Endodermal cell (in vitro differentiated cells): ENCODE data around the gene CACNA1F. TPM values are rescaled to one million over a fixed set of nuclear protein-coding genes. Genes with fewer than 3 reads are reported as not detected.

Experiments used
- DNase-seq: peaks from one replicate; pipeline ENCODE4 v3.0.0-alpha.2; 2017
- H3K27ac ChIP-seq: 2 replicates; pipeline ENCODE4 v1.5.1; 2013; ENCODE audit warnings: mild to moderate bottlenecking, low read depth, low read length, moderate library complexity
- H3K27me3 ChIP-seq: 2 replicates; pipeline ENCODE4 v1.6.1; 2013; ENCODE audit warnings: mild to moderate bottlenecking, low read length, moderate library complexity; ENCODE audit not compliant: insufficient read depth, control insufficient read depth, poor library complexity, severe bottlenecking
- H3K36me3 ChIP-seq: 2 replicates; pipeline ENCODE4 v1.7.0; 2013; ENCODE audit warnings: mild to moderate bottlenecking, low read length, moderate library complexity; ENCODE audit not compliant: control insufficient read depth, insufficient read depth
- H3K4me1 ChIP-seq: one replicate; pipeline ENCODE4 v1.7.0; 2013; ENCODE audit warnings: low read length; ENCODE audit not compliant: control insufficient read depth, insufficient read depth
- H3K4me3 ChIP-seq: 2 replicates; pipeline ENCODE4 v1.5.1; 2013; ENCODE audit warnings: mild to moderate bottlenecking, low read length, moderate library complexity
- H3K9ac ChIP-seq: 2 replicates; pipeline ENCODE4 v1.6.1; 2013; ENCODE audit warnings: mild to moderate bottlenecking, low read length, moderate library complexity; ENCODE audit not compliant: poor library complexity, severe bottlenecking; ENCODE audit errors: extremely low read depth
- H3K9me3 ChIP-seq: 2 replicates; pipeline ENCODE4 v1.6.1; 2013; ENCODE audit warnings: mild to moderate bottlenecking, low read length, moderate library complexity; ENCODE audit not compliant: control insufficient read depth
- H3K27ac Mint-ChIP-seq: 2 replicates; pipeline ENCODE4 v1.8.0; 2020; ENCODE audit warnings: mixed read lengths
- H3K27me3 Mint-ChIP-seq: 2 replicates; pipeline ENCODE4 v1.8.0; 2021; ENCODE audit warnings: mild to moderate bottlenecking, mixed read lengths; ENCODE audit not compliant: insufficient read depth
- H3K36me3 Mint-ChIP-seq: 2 replicates; pipeline ENCODE4 v1.8.0; 2020; ENCODE audit warnings: low read depth, mixed read lengths
- H3K4me1 Mint-ChIP-seq: 2 replicates; pipeline ENCODE4 v1.8.0; 2020; ENCODE audit warnings: mixed read lengths
- H3K4me3 Mint-ChIP-seq: 2 replicates; pipeline ENCODE4 v1.8.0; 2020; ENCODE audit warnings: mild to moderate bottlenecking, moderate library complexity, mixed read lengths
- H3K9me3 Mint-ChIP-seq: 2 replicates; pipeline ENCODE4 v1.8.0; 2020; ENCODE audit warnings: mild to moderate bottlenecking, mixed read lengths
- CTCF ChIP-seq: fragments of 200-600 bp; sonication (generic); conservative IDR thresholded peaks from 2 replicates; pipeline ENCODE4 v1.5.0; 2021; ENCODE audit warnings: antibody characterized with exemption, mild to moderate bottlenecking
- WGBS, 2 experiments: methylation state at CpG; one replicate each; pipeline versions ENCODE4 v1.1.5 to v1.1.7; 2013; ENCODE audit warnings: missing lambda C conversion rate in 2 of 2, mixed read lengths in 1 of 2; ENCODE audit not compliant: insufficient coverage in 1 of 2, insufficient read length in 1 of 2; 5-methylcytosine and 5-hydroxymethylcytosine counted together
- total RNA-seq, 2 donors: library from RNA; stranded (reverse); fragmentation: NEBNext Ultra II Directional in 1 of 2; extraction: Animal tissue kit (Norgen Biotek cat#: 25700) in 1 of 2; gene quantifications; 2 replicates in 1 of 2; 3 replicates in 1 of 2; pipeline ENCODE4 v1.2.1, GENCODE V29; 2021

The CACNA1F gene
- total RNA-seq, 2 donors from 2014 or later: 0.42 to 0.70 TPM

DNA sequence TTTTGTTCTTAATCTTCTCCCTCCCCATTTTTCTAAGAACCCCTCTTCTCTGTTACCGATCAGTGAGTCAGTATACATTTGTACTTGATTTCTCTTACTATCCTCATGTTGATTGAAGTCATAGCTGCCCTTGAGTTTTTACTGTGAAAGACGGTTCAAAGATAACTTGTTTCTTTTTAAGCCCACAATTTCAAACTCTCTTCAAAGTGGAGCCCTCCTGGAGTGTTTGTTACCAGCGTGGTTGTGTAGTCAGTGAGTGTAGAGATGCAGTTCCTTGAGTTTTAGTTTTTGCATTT lies 44.3 kb upstream of the CACNA1F start:
- Mint-ChIP-seq H3K4me1 (peaks cover 6% of the 10 kb centered on the region), H3K9me3 (peaks cover 80% of the 10 kb centered on the region), H3K27ac (no peak overlapping the region), H3K27me3 (no peaks in the 10 kb centered on the region), H3K36me3 (no peaks in the 10 kb centered on the region), H3K4me3 (no peak overlapping the region)
- no peak for TF ChIP-seq CTCF
- Histone ChIP-seq H3K9me3 (no peaks in the 10 kb centered on the region), H3K9ac (no peak overlapping the region), H3K4me3 (no peak overlapping the region), H3K4me1 (no peaks in the 10 kb centered on the region), H3K27me3 (no peaks in the 10 kb centered on the region), H3K27ac (no peak overlapping the region), H3K36me3 (no peaks in the 10 kb centered on the region)
- 100% methylated on average over 2 of the region's 3 CpGs; no CpG with 5 or more reads in 1 of the 2 experiments for WGBS, 2 experiments
- no peak for DNase-seq

DNA sequence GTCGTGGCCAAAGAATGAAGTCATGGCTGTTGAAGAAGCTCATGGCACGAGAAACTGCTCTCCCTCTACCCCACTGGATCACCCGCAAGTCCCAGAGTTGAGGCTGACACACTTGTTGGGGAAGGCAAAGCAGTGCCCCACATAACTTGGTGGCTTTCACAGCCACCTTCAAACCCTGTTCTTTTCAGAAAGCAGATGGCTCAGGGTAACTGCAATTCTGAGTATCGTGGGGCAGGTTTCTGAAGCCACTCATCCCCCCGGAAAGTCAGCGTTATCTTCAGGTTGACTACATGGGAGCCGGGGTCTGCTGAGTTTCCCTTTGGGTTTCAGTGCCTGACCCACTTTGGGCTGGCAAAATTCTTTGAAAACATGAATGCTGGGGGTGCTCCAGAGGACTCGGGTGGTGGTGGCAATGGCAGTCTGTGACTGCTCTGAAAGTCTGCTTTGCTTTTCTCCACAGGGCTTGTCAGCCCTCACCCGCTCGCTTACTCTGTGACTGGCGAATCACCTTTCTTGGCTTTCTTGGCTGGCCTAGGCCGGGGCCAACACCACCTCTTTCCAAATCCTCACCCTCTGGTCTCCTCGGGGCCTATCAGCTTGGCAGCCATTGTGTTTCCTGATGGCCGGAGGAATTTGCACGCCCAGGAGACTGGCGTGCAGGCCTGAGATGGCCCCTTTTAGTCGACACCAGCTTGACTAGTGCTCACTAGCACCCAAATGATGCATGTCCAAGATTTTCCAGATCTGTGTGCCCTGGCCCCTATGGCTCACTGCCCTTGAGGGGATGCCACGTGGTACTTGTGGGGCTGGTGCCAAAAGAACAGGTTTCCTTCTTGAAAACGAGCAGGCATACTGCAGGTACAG lies 43.8 kb upstream of the CACNA1F start:
- no peak for DNase-seq
- TF ChIP-seq CTCF: no peak
- Histone ChIP-seq H3K9ac (no peak overlapping the region), H3K4me3 (no peak overlapping the region), H3K36me3 (no peaks in the 10 kb centered on the region), H3K27me3 (no peaks in the 10 kb centered on the region), H3K9me3 (no peaks in the 10 kb centered on the region), H3K4me1 (no peaks in the 10 kb centered on the region), H3K27ac (no peak overlapping the region)
- Mint-ChIP-seq H3K4me1 (peaks cover 6% of the 10 kb centered on the region), H3K27ac (no peak overlapping the region), H3K27me3 (no peaks in the 10 kb centered on the region), H3K4me3 (no peak overlapping the region), H3K36me3 (no peaks in the 10 kb centered on the region), H3K9me3 (peaks cover 74% of the 10 kb centered on the region)
- 94 to 100% methylated on average over 4 to 19 of the region's 19 CpGs for WGBS, 2 experiments

DNA sequence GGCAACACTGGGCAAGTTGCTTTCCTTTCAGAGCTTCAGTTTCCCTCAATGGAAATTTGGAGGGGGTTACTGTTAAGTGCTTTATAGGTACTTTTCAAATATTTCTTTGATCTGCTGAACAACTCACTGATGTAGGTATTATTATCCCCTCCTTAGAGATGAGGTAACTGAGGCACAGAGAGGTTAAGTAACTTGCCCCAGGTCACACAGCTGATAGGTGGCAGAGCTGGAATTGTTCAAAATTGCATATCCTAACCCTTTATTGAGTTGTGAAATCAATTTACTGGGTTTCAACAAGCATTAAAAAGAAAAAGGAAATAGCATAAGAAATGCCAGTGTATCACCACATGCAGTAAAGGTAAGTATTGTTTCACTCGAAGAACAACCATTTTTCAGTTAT lies 43.1 kb upstream of the CACNA1F start:
- H3K4me3 Mint-ChIP-seq: no peak overlapping the region
- H3K27me3 Mint-ChIP-seq: no peaks in the 10 kb centered on the region
- H3K36me3 ChIP-seq: no peaks in the 10 kb centered on the region
- DNase-seq: no peak
- H3K9ac ChIP-seq: no peak overlapping the region
- no peaks in the 10 kb centered on the region for H3K9me3 ChIP-seq
- WGBS, 2 experiments: 80% methylated on average over 1 of the region's 1 CpG; no CpG with 5 or more reads in 1 of the 2 experiments
- H3K36me3 Mint-ChIP-seq: peaks cover 2% of the 10 kb centered on the region
- H3K27ac Mint-ChIP-seq: no peak overlapping the region
- H3K27ac ChIP-seq: no peak overlapping the region
- peaks cover 6% of the 10 kb centered on the region for H3K4me1 Mint-ChIP-seq
- no peaks in the 10 kb centered on the region for H3K4me1 ChIP-seq
- H3K9me3 Mint-ChIP-seq: peaks cover 73% of the 10 kb centered on the region
- H3K4me3 ChIP-seq: no peak overlapping the region
- H3K27me3 ChIP-seq: no peaks in the 10 kb centered on the region
- TF ChIP-seq CTCF: no peak
